Superior temporal gyrus (tissue), 1 donor: ENCODE results near the gene CPT1B.
"Not testable (repeated sequence)": the region's sequence is repeated elsewhere in the genome, so short reads cannot be mapped to it uniquely, and the experiment has no call there.

Experiments used
- DNase-seq: peaks from one replicate; pipeline ENCODE4 v3.0.0-alpha.2; 2016; ENCODE audit errors: extremely low spot score

The CPT1B gene

DNA sequence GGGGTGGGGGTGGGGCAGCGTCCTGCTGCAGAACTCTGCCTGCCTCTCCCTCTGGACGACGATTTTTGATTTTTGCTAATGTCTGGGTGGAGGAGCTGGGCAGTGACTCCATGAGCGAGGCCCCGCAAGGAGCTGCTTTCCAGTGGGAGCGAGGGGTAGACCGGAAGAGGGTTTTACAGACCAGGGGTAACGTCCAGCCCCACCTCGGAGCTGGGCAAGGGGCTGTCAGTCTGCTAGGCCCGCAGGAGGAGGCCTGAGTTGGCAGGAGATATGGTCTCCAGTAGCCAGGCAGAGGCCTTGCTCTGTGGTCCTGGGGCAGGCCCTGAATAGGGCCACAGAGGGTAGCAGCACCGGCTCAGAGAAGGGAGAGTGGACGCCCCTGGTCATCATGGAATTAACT, 31.4 kb upstream of the CPT1B start:
- no peak for DNase-seq

GRCh38 chr22:50608996-50609395, 30.8 kb upstream of the CPT1B start:
- DNase-seq = no peak

DNA sequence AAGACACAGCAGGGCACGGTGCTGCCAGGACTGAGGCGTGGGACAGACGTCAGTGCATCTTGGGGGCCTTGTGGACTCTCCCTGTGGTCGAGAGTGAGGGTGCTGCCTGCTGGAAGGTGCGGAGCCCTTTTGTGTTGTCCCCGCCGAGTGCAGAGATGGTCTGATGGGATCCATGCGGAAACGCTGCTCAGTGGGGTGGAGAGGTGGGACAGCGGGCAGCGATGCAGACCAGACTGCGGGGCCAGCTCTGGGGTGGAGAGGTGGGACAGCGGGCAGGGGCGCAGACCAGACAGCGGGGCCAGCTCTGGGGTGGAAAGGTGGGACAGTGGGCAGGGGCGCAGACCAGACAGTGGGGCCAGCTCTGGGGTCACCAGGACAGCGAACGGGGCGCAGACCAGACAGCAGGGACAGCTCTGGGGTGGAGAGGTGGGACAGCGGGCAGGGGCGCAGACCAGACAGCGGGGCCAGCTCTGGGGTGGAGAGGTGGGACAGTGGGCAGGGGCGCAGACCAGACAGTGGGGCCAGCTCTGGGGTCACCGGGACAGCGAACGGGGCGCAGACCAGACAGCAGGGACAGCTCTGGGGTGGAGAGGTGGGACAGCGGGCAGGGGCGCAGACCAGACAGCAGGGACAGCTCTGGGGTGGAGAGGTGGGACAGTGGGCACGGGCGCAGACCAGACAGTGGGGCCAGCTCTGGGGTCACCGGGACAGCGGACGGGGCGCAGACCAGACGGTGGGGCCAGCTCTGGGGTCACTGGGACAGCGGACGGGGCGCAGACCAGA, 30.0 kb upstream of the CPT1B start:
- DNase-seq = not testable (repeated sequence)

DNA sequence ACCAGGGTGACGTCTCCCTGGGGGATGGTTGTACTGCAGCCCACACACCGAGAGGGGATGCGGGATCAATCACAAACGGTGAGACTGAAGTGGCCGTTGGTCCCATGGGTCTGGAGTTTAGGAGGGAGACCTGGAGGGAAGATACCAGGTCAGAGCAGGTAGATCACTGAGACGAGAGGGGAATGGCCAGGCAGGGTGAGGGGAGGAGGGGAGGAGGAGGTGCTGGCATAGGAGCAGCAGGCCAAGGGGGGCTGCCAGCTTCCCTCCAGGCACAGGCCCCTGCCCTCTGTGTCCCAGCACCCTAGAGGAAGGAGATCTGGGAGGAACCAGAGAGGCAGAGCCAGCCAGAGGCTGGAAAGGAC, 29.4 kb upstream of the CPT1B start:
- no peak for DNase-seq

DNA sequence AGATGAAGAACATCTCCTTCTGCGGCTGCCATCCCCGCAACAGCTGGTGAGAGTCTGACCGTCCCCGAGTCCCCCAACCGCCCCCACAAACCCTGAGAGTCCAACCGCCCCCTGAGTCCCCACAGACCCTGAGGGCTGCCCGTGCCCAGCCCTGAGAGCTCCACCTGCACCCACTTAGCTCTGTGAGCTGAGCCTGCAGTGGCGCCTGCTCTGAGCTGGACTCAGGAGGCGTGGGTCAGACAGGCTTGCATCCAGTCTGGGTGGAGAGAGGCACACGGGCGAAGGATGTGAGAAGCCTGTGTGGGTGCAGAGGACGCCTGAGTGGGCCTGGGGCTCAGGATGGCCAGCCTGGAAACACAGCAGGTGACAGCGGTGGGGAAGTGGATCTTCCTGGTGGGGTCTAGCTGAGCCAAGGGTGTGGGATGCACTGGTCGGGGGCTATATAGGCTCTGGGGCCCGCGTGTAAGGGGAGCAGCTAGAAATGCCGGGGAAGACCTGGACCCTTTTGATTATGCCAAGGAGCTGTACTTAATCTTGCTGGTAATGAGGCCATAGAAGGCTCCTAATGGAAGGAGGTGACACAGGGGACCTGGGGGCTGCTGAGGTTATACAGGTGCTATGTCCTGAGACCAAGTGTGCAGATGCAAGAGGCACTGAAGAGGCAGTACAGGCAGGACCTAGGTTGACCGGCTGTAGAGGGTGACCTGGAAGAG, 28.9 kb upstream of the CPT1B start:
- no peak for DNase-seq

GRCh38 chr22:50606165-50606945, 28.1 kb upstream of the CPT1B start:
- DNase-seq = no peak

DNA sequence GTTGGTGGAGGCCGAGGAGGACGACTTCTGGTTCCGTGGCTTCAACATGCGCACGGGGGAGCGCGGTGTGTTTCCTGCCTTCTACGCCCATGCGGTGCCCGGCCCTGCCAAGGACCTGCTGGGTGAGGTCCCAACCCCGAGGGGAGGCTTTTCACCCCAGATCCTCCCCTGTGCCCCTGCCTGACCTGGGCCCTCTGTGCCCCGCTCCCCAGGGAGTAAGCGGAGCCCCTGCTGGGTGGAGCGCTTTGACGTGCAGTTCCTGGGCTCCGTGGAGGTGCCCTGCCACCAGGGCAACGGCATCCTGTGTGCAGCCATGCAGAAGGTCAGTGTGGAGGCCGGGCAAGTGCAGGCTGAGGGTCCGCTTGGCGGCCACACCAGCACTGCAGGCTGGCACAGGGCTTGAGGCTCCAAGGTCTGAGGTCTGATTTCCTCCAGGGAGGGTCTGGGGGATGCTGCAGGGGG, 27.4 kb upstream of the CPT1B start:
- no peak for DNase-seq

GRCh38 chr22:50605002-50605612, 26.9 kb upstream of the CPT1B start:
- DNase-seq = no peak

GRCh38 chr22:50604256-50605001, 26.2 kb upstream of the CPT1B start:
- DNase-seq = no peak

GRCh38 chr22:50603511-50604255, 25.5 kb upstream of the CPT1B start:
- DNase-seq = no peak

DNA sequence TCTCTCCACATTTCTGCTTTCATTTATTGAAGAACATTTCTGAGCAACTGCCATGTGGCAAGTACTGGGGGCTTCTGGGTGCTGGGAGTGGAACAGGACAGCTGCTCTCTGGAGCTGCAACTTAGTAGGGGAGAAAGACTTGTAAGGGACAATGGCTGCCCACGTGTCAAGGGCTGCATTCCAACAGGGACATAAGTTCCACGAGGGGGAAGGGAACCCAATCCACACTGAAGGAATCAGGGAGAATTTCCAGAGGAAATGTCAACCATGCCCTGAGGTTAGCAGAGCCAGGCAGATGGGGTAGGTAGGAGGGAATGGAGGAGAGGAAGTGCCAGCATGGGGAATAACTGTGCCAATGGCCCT, 24.1 kb upstream of the CPT1B start:
- DNase-seq = no peak

GRCh38 chr22:50601669-50602337, 23.6 kb upstream of the CPT1B start:
- no peak for DNase-seq

DNA sequence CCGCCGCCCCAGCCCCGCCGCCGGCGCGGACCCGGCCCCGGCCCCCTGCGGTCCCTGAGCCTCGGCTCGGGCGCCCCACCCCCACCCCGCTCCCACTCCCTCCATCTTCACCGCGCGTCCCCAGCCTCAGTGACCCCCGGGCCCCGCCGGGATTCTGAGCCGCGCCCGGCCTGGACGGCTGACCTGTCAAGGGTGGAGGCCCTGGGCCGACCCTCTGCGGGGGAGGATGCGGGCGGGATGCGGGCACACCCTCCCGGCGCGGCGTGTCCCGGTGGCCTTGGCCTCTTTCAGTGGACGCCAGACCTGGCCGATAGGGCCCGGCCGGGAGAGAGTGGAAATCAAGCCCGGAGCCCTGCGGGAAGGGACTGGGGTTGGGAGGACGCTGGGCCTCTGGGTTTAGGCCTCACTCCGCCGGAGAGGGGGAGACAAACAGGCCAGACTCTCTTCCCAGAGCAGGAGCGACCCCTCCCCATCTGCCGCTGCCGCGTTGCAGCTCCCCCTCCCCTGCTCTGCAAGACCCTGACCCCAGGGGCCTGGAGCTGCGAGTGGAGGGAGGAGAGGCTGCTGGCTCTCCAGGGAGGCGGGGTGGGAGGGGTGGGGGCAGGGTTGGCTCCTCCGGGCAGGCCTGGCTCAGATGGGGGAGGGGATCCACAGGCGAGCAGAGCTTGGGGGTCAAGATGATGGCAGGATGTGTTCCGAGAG, 22.9 kb upstream of the CPT1B start:
- no peak for DNase-seq

DNA sequence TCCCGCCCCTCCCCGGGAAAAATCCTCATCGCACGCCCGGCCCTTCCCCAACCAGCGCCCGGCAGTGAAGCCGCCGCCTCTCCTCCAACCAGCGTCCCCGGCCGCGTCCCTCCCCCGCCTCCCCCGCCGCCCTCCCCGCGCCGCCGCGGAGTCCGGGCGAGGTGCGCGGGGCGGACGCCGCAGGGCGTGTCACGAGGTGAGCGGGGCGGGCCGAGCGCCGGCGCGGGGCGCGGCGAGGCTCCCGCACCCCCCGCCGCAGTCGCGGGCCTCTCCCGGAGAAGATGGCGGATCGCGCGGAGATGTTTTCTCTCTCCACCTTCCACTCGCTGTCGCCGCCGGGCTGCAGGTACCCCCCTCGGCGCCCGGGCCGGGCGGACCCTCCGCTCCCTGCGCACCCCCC, 22.3 kb upstream of the CPT1B start, which contains the start of gene MAPK8IP2:
TSS of gene MAPK8IP2 (plus strand) at position 256 of the 400 bp plus-strand sequence. CDS start at position 282, 26 bp downstream.
- DNase-seq = no peak

- no peak for DNase-seq
Measured at GRCh38 chr22:50599816-50600455, 21.7 kb upstream of the CPT1B start.

DNA sequence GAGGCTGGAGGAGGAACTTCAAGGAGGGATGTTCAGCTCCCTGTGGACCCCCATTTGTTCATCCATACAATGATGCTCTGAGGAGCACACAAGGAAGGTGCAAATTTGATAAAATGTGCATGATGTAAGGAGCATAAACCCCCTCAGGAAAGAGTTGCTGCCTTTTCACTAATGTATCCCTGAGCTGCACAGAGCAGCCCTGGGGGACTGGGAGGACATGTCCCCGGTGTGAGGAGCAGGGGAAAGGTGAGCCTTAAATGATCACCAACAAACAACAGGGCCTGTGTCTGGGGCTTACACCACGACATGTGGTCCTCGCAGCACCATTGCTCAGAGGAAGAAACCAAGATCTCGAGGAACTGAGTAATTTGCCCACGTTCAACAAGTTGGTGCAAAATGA, 18.9 kb upstream of the CPT1B start:
- no peak for DNase-seq

DNA sequence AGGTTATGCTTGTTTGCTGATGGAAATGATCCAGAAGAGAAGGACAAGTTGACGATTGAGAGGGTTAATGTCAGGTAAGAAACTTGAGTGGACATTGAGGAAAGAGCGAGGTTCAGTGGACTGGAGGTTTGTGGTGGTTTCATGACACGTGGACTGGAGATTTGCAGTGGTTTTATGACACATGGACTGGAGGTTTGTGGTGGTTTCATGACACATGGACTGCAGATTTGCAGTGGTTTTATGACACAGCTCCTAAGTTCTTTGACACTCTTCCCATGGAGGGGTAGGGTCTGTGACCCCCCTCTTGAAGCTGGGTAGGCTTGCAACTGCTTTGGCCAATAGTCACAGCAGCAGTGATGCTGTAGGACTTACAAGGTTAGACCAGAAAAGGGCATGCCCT, 17.0 kb upstream of the CPT1B start:
- no peak for DNase-seq

DNA sequence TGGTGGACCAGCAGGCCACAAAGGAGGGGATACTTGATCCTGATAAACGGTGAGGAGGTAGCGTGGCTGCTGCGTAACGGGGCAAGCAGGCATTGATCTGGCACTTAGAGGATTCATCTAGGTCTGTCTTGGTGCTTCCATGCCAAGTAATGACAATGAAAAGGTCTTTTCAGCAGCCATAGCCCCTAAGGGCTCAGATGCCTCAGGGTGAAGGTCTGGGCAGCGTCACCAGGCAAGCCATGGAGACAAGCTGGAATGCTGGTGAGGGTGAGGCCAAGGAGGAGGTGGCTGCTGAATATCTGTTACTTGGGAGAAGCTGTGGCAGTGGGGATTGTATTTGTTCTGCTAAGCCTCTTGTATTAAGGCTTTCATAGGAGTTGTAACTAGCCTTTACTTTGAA, 9.2 kb upstream of the CPT1B start:
- DNase-seq = no peak

- DNase-seq = no peak
Measured at GRCh38 chr22:50586416-50586815, 8.2 kb upstream of the CPT1B start.
